ENCODE results near the gene FUCA2.

Gene FUCA2

GRCh38 chr6:143536866-143537691, 25.6 kb upstream of the FUCA2 start:
- H3K4me1 ChIP-seq (ENCODE audit: control insufficient read depth in 5 of 5, insufficient read depth in 5 of 5, low read length in 5 of 5): peaks cover 0 to 13% (median 13%) of the 10 kb centered on the region in 5 donors
- H3K9me3 ChIP-seq (ENCODE audit: control insufficient read depth in 5 of 5, low read length in 5 of 5): no peaks in the 10 kb centered on the region

GRCh38 chr6:143536461-143536865, 24.9 kb upstream of the FUCA2 start:
- no peaks in the 10 kb centered on the region for H3K9me3 ChIP-seq (ENCODE audit: control insufficient read depth in 5 of 5, low read length in 5 of 5)
- peak overlapping the region in 4 of 5 donors; percentile 38 to 65 (median 50) for H3K9ac ChIP-seq (ENCODE audit: low read length in 5 of 5)
- H3K4me3 ChIP-seq (ENCODE audit: low read depth in 1 of 5, low read length in 5 of 5): peak overlapping the region; percentile 50 to 71 (median 58)
- H3K27ac ChIP-seq (ENCODE audit: low read depth, low read length): no peak overlapping the region
- H3K27me3 ChIP-seq (ENCODE audit: control insufficient read depth in 5 of 5, insufficient read depth in 4 of 5, low read length in 5 of 5): peaks cover 0 to 2% (median 0%) of the 10 kb centered on the region in 5 donors
- no peaks in the 10 kb centered on the region for H3K36me3 ChIP-seq (ENCODE audit: control insufficient read depth in 5 of 5, insufficient read depth in 5 of 5, low read length in 5 of 5)
- peaks cover 0 to 13% (median 13%) of the 10 kb centered on the region in 5 donors for H3K4me1 ChIP-seq (ENCODE audit: control insufficient read depth in 5 of 5, insufficient read depth in 5 of 5, low read length in 5 of 5)

More at GRCh38 chr6:143536866-143537691, 25.6 kb upstream of the FUCA2 start:
- H3K36me3 ChIP-seq (ENCODE audit: control insufficient read depth in 5 of 5, insufficient read depth in 5 of 5, low read length in 5 of 5): no peaks in the 10 kb centered on the region
- H3K27ac ChIP-seq (ENCODE audit: low read depth, low read length): no peak overlapping the region
- H3K4me3 ChIP-seq (ENCODE audit: low read depth in 1 of 5, low read length in 5 of 5): peak overlapping the region; percentile 65 to 77 (median 69)
- peak overlapping the region in 3 of 5 donors; percentile 57 to 68 (median 60) for H3K9ac ChIP-seq (ENCODE audit: low read length in 5 of 5)
- H3K27me3 ChIP-seq (ENCODE audit: control insufficient read depth in 5 of 5, insufficient read depth in 4 of 5, low read length in 5 of 5): peaks cover 0 to 2% (median 0%) of the 10 kb centered on the region in 5 donors

DNA sequence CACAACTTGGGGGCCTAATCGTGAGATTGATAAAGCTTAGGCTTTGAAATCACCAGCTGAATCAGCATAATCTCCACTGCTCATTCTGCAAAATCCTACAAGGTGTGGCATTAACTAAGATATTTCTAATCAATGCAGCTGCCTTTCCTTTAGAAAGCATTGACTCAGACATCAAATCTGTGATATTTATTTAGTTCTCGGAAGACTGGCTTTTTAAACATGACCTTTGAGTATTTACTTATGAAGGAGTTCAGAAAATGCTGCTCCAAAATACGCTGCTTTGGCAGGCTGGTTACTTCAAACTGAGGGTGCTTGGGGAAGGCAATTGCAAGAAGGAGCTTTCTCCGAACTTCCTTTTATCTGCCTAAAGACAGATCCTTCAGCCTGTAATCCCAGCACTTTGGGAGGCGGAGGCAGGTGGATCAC, 23.7 kb upstream of the FUCA2 start:
- Histone ChIP-seq H3K9ac (ENCODE audit: low read length in 5 of 5) (no peak overlapping the region), H3K27ac (ENCODE audit: low read depth, low read length) (no peak overlapping the region), H3K9me3 (ENCODE audit: control insufficient read depth in 5 of 5, low read length in 5 of 5) (no peaks in the 10 kb centered on the region), H3K36me3 (ENCODE audit: control insufficient read depth in 5 of 5, insufficient read depth in 5 of 5, low read length in 5 of 5) (no peaks in the 10 kb centered on the region), H3K4me3 (ENCODE audit: low read depth in 1 of 5, low read length in 5 of 5) (no peak overlapping the region), H3K27me3 (ENCODE audit: control insufficient read depth in 5 of 5, insufficient read depth in 4 of 5, low read length in 5 of 5) (no peaks in the 10 kb centered on the region), H3K4me1 (ENCODE audit: control insufficient read depth in 5 of 5, insufficient read depth in 5 of 5, low read length in 5 of 5) (peaks cover 0 to 13% (median 13%) of the 10 kb centered on the region in 5 donors)

- Histone ChIP-seq H3K4me1 (ENCODE audit: control insufficient read depth in 5 of 5, insufficient read depth in 5 of 5, low read length in 5 of 5) (peaks cover 0 to 6% (median 5%) of the 10 kb centered on the region in 5 donors), H3K4me3 (ENCODE audit: low read depth in 1 of 5, low read length in 5 of 5) (no peak overlapping the region), H3K27me3 (ENCODE audit: control insufficient read depth in 5 of 5, insufficient read depth in 4 of 5, low read length in 5 of 5) (no peaks in the 10 kb centered on the region), H3K27ac (ENCODE audit: low read depth, low read length) (no peak overlapping the region), H3K36me3 (ENCODE audit: control insufficient read depth in 5 of 5, insufficient read depth in 5 of 5, low read length in 5 of 5) (no peaks in the 10 kb centered on the region), H3K9ac (ENCODE audit: low read length in 5 of 5) (no peak overlapping the region), H3K9me3 (ENCODE audit: control insufficient read depth in 5 of 5, low read length in 5 of 5) (no peaks in the 10 kb centered on the region)
Measured at GRCh38 chr6:143531720-143532499, 20.4 kb upstream of the FUCA2 start.

DNA sequence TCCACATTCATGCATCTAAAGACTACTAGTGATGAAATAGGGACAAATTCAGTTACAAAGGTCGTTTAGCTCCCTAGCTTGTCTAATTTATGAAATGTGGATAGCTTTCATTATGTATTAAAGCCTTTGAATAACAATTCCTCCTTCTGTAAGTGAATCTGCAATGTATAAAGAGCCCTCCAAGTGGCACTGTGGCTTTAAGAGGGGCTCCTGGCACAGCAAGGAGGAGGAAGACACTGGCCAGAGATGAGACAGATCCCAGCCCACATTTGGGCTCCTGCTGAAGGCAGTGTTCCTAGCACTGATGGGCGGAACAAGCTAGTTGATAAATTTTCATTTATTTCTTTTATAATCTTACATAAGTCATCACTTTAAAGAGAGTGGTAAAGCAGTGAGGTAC, 17.6 kb upstream of the FUCA2 start:
- no peaks in the 10 kb centered on the region for H3K36me3 ChIP-seq (ENCODE audit: control insufficient read depth in 5 of 5, insufficient read depth in 5 of 5, low read length in 5 of 5)
- H3K9me3 ChIP-seq (ENCODE audit: control insufficient read depth in 5 of 5, low read length in 5 of 5): no peaks in the 10 kb centered on the region
- H3K4me3 ChIP-seq (ENCODE audit: low read depth in 1 of 5, low read length in 5 of 5): no peak overlapping the region
- no peak overlapping the region for H3K27ac ChIP-seq (ENCODE audit: low read depth, low read length)
- no peaks in the 10 kb centered on the region for H3K4me1 ChIP-seq (ENCODE audit: control insufficient read depth in 5 of 5, insufficient read depth in 5 of 5, low read length in 5 of 5)
- H3K9ac ChIP-seq (ENCODE audit: low read length in 5 of 5): no peak overlapping the region
- no peaks in the 10 kb centered on the region for H3K27me3 ChIP-seq (ENCODE audit: control insufficient read depth in 5 of 5, insufficient read depth in 4 of 5, low read length in 5 of 5)

GRCh38 chr6:143528164-143528811, 16.8 kb upstream of the FUCA2 start:
- no peak overlapping the region for H3K27ac ChIP-seq (ENCODE audit: low read depth, low read length)
- H3K9me3 ChIP-seq (ENCODE audit: control insufficient read depth in 5 of 5, low read length in 5 of 5): no peaks in the 10 kb centered on the region
- H3K4me3 ChIP-seq (ENCODE audit: low read depth in 1 of 5, low read length in 5 of 5): no peak overlapping the region
- no peaks in the 10 kb centered on the region for H3K27me3 ChIP-seq (ENCODE audit: control insufficient read depth in 5 of 5, insufficient read depth in 4 of 5, low read length in 5 of 5)
- no peaks in the 10 kb centered on the region for H3K36me3 ChIP-seq (ENCODE audit: control insufficient read depth in 5 of 5, insufficient read depth in 5 of 5, low read length in 5 of 5)
- no peaks in the 10 kb centered on the region for H3K4me1 ChIP-seq (ENCODE audit: control insufficient read depth in 5 of 5, insufficient read depth in 5 of 5, low read length in 5 of 5)
- no peak overlapping the region for H3K9ac ChIP-seq (ENCODE audit: low read length in 5 of 5)

DNA sequence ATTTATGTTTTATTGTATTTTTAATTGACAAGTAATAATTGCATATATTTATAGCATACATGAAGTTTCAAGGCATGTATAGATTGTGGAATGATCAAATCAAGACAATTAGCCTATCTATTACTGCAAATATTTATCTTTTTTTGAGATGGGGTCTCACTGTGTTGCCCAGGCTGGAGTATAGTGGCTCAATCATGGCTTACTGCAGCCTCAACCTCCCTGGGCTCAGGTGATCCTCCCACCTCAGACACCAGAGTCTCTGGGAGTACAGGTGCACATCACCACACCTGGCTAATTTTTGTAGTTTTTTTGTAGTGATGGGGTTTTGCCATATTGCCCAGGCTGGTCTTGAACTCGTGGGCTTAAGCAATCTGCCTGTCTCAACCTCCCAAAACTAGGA, 16.2 kb upstream of the FUCA2 start:
- Histone ChIP-seq H3K27me3 (ENCODE audit: control insufficient read depth in 5 of 5, insufficient read depth in 4 of 5, low read length in 5 of 5) (no peaks in the 10 kb centered on the region), H3K9ac (ENCODE audit: low read length in 5 of 5) (no peak overlapping the region), H3K9me3 (ENCODE audit: control insufficient read depth in 5 of 5, low read length in 5 of 5) (no peaks in the 10 kb centered on the region), H3K36me3 (ENCODE audit: control insufficient read depth in 5 of 5, insufficient read depth in 5 of 5, low read length in 5 of 5) (no peaks in the 10 kb centered on the region), H3K27ac (ENCODE audit: low read depth, low read length) (no peak overlapping the region), H3K4me1 (ENCODE audit: control insufficient read depth in 5 of 5, insufficient read depth in 5 of 5, low read length in 5 of 5) (no peaks in the 10 kb centered on the region), H3K4me3 (ENCODE audit: low read depth in 1 of 5, low read length in 5 of 5) (no peak overlapping the region)

DNA sequence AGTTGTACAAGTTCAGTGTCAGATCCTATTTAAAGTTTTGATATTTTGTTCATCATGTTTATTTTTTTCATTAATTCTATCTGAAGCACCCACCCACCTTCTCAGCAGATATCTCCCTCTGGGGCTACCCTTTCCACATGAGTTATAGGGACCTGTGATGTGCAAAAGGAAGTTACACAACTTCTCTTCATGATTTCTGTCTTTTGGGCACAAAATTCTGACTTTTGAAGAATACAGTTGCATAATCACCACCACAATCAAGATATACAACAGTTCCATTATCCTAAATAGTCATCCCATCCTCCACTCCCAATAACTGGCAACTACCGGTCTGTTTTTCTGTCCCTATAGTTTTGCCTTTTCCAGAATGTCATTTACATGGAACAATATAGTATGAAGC, 13.8 kb upstream of the FUCA2 start:
- Histone ChIP-seq H3K27me3 (ENCODE audit: control insufficient read depth in 5 of 5, insufficient read depth in 4 of 5, low read length in 5 of 5) (no peaks in the 10 kb centered on the region), H3K9me3 (ENCODE audit: control insufficient read depth in 5 of 5, low read length in 5 of 5) (no peaks in the 10 kb centered on the region), H3K27ac (ENCODE audit: low read depth, low read length) (no peak overlapping the region), H3K36me3 (ENCODE audit: control insufficient read depth in 5 of 5, insufficient read depth in 5 of 5, low read length in 5 of 5) (no peaks in the 10 kb centered on the region), H3K9ac (ENCODE audit: low read length in 5 of 5) (no peak overlapping the region), H3K4me1 (ENCODE audit: control insufficient read depth in 5 of 5, insufficient read depth in 5 of 5, low read length in 5 of 5) (no peaks in the 10 kb centered on the region), H3K4me3 (ENCODE audit: low read depth in 1 of 5, low read length in 5 of 5) (no peak overlapping the region)

DNA sequence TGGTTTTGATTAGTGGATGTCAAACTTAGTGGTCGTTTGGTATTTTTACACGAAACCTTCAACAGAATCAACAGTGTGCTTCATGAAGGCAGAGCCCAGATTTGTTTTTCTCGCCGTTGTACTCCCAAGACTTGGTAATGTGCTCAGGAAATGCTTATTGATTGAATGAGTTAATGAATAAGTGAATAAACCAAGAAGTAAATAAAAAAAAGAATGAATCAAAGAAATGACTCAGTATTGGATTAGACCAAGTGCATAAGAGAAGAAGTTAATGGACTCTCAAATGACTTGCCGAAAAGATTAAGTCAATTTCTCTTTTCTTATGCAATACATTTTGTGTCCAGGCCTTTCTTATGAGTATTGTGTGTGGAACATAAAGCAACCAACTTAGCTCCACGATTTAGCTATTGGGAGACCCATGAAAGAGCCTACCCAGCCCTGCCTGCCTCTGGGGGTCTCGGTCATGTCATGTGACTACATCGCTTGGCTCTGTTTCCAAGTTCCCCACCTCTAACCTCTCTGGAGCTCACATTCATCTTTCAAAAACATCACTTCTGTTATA, 10.6 kb upstream of the FUCA2 start:
- peaks cover 0 to 2% (median 0%) of the 10 kb centered on the region in 5 donors for H3K9me3 ChIP-seq (ENCODE audit: control insufficient read depth in 5 of 5, low read length in 5 of 5)
- H3K36me3 ChIP-seq (ENCODE audit: control insufficient read depth in 5 of 5, insufficient read depth in 5 of 5, low read length in 5 of 5): no peaks in the 10 kb centered on the region
- no peak overlapping the region for H3K9ac ChIP-seq (ENCODE audit: low read length in 5 of 5)
- H3K4me3 ChIP-seq (ENCODE audit: low read depth in 1 of 5, low read length in 5 of 5): no peak overlapping the region
- no peak overlapping the region for H3K27ac ChIP-seq (ENCODE audit: low read depth, low read length)
- H3K27me3 ChIP-seq (ENCODE audit: control insufficient read depth in 5 of 5, insufficient read depth in 4 of 5, low read length in 5 of 5): no peaks in the 10 kb centered on the region
- H3K4me1 ChIP-seq (ENCODE audit: control insufficient read depth in 5 of 5, insufficient read depth in 5 of 5, low read length in 5 of 5): no peaks in the 10 kb centered on the region

All from subcutaneous abdominal adipose tissue (tissue), 5 donors.